CD4-positive, alpha-beta T cell (primary cell): ENCODE measurements around the gene WDFY2. TPM values are rescaled to one million over a fixed set of nuclear protein-coding genes. Genes with fewer than 3 reads are reported as not detected.

Source experiments
- ATAC-seq: fragments of 200-7000 bp; cut with Tn5 transposase; one replicate; pipeline ENCODE4 v1.10.0; 2022; ENCODE audit warnings: mild to moderate bottlenecking; ENCODE audit not compliant: poor library complexity
- CTCF ChIA-PET: fragments of 350-600 bp; sonication (Branson Sonifier 250); formaldehyde crosslinking; loops from one replicate; lab custom pipeline; 2021; ENCODE audit warnings: antibody characterized with exemption, inconsistent platforms; lab: Charles Lee
- POLR2A ChIA-PET: fragments of 350-600 bp; sonication (Branson Sonifier 250); formaldehyde crosslinking; loops from one replicate; lab custom pipeline; 2021; ENCODE audit warnings: antibody characterized with exemption, inconsistent platforms; lab: Charles Lee
- DNase-seq, 14 experiments: peaks; one replicate each; pipeline ENCODE4 v3.0.0-alpha.2; 2013 to 2020; ENCODE audit warnings: mixed read lengths in 2 of 14
- H3K27ac ChIP-seq, 2 donors: one replicate each; pipeline versions ENCODE4 v1.5.1 to v1.7.0; 2013; ENCODE audit warnings: low read length in 2 of 2, low read depth in 1 of 2, mild to moderate bottlenecking in 1 of 2
- H3K27me3 ChIP-seq, 2 experiments: 1 replicate in 1 of 2; 2 replicates in 1 of 2; pipeline versions ENCODE4 v1.6.1 to v1.7.0; 2013; ENCODE audit warnings: low read length in 2 of 2, control low read depth in 1 of 2, mild to moderate bottlenecking in 1 of 2, moderate library complexity in 1 of 2; ENCODE audit not compliant: insufficient read depth in 2 of 2, control insufficient read depth in 1 of 2
- H3K36me3 ChIP-seq: one replicate; pipeline ENCODE4 v1.6.1; 2013; ENCODE audit warnings: low read length, control low read depth; ENCODE audit not compliant: insufficient read depth
- H3K4me1 ChIP-seq: one replicate; pipeline ENCODE4 v1.6.1; 2013; ENCODE audit warnings: low read length, control low read depth; ENCODE audit not compliant: insufficient read depth
- H3K4me3 ChIP-seq: one replicate; pipeline ENCODE4 v1.5.1; 2013; ENCODE audit warnings: mild to moderate bottlenecking, low read length, moderate library complexity
- H3K9me3 ChIP-seq, 2 experiments: 1 replicate in 1 of 2; 2 replicates in 1 of 2; pipeline versions ENCODE4 v1.6.1 to v1.7.0; 2013; ENCODE audit warnings: low read length in 2 of 2, mild to moderate bottlenecking in 2 of 2, control low read depth in 1 of 2, moderate library complexity in 1 of 2; ENCODE audit not compliant: control insufficient read depth in 1 of 2, insufficient read depth in 1 of 2
- H3K27ac Mint-ChIP-seq: one replicate; pipeline ENCODE4 v1.8.0; 2020; ENCODE audit warnings: mixed read lengths
- H3K27me3 Mint-ChIP-seq: one replicate; pipeline ENCODE4 v1.8.0; 2021; ENCODE audit warnings: mixed read lengths
- H3K36me3 Mint-ChIP-seq: one replicate; pipeline ENCODE4 v1.8.0; 2021; ENCODE audit warnings: low read depth, mixed read lengths
- H3K4me1 Mint-ChIP-seq: one replicate; pipeline ENCODE4 v1.8.0; 2021; ENCODE audit warnings: low read depth, mixed read lengths
- H3K4me3 Mint-ChIP-seq: one replicate; pipeline ENCODE4 v1.8.0; 2020; ENCODE audit warnings: mild to moderate bottlenecking, mixed read lengths
- H3K9me3 Mint-ChIP-seq: one replicate; pipeline ENCODE4 v1.8.0; 2020; ENCODE audit warnings: mixed read lengths
- intact Hi-C, 2 experiments: fragments of 100-400 bp; cut with DNase I in 1 of 2; cut with micrococcal nuclease in 1 of 2; formaldehyde crosslinking; loops; one replicate each; pipeline versions ENCODE4 v1.15.1 to v1.9.0; 2023 to 2025; cut with DNase I, micrococcal nuclease
- total RNA-seq, 174 experiments: library from RNA in 2 of 174; stranded (reverse) in 2 of 174; gene quantifications; one replicate each; pipeline ENCODE4 v1.2.3 and lab custom pipeline; 2021 to 2026
- TF ChIP-seq, protein P1 (sequence below): fragments of 200-600 bp; IDR thresholded peaks from one replicate; pipeline ENCODE4 v1.8.0; 2022; ENCODE audit warnings: antibody characterized with exemption, mild to moderate bottlenecking

The WDFY2 gene
- total RNA-seq, 2 experiments from 2014 or later = 21.4 to 21.9 TPM

DNA sequence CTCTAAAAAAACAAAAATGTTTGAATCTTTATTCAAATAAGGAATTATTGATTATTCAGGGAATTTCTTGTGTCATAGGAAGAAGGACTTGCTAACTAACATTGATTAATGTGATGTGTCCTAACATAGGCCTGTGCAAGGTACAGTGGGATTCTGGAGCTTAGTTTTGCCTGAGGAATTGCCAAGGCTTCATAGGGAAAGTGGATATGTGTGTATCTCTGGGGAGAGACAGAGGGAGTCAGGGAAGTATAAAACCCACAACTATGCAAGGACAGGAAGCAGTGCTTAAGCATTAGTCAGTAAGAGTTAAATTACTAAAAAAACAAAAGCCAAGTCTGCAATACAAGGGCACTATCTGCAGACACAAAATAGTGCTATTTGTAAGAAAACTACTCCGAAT is 59.6 kb downstream of the WDFY2 start:
- H3K27me3 Mint-ChIP-seq = no peaks in the 10 kb centered on the region
- H3K36me3 Mint-ChIP-seq = peaks cover 6% of the 10 kb centered on the region
- peak in 2 of 14 experiments; percentile 11 to 26 for DNase-seq
- no peaks in the 10 kb centered on the region for H3K36me3 ChIP-seq
- H3K9me3 Mint-ChIP-seq = no peaks in the 10 kb centered on the region
- CTCF ChIA-PET = no interaction called here
- no peak overlapping the region for H3K4me3 ChIP-seq
- no peaks in the 10 kb centered on the region for H3K27me3 ChIP-seq
- TF ChIP-seq, protein P1, sequence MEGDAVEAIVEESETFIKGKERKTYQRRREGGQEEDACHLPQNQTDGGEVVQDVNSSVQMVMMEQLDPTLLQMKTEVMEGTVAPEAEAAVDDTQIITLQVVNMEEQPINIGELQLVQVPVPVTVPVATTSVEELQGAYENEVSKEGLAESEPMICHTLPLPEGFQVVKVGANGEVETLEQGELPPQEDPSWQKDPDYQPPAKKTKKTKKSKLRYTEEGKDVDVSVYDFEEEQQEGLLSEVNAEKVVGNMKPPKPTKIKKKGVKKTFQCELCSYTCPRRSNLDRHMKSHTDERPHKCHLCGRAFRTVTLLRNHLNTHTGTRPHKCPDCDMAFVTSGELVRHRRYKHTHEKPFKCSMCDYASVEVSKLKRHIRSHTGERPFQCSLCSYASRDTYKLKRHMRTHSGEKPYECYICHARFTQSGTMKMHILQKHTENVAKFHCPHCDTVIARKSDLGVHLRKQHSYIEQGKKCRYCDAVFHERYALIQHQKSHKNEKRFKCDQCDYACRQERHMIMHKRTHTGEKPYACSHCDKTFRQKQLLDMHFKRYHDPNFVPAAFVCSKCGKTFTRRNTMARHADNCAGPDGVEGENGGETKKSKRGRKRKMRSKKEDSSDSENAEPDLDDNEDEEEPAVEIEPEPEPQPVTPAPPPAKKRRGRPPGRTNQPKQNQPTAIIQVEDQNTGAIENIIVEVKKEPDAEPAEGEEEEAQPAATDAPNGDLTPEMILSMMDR = no peak
- H3K4me3 Mint-ChIP-seq = peak overlapping the region; percentile 79
- H3K27ac Mint-ChIP-seq = peak overlapping the region; percentile 95
- peaks cover 62% of the 10 kb centered on the region for H3K4me1 Mint-ChIP-seq
- POLR2A ChIA-PET = interaction anchor here (1.9 to 3.5 kb wide), 2 partner anchors 9 to 58 kb away, joined by 10 to 21 read pairs; no protein-coding TSS in a partner anchor
- peak overlapping the region; percentile 54 to 95 for H3K27ac ChIP-seq
- H3K9me3 ChIP-seq = no peaks in the 10 kb centered on the region
- peaks cover 44% of the 10 kb centered on the region for H3K4me1 ChIP-seq
- intact Hi-C loops = loop anchor here in 1 of 2 experiments (2.0 to 10.0 kb wide), 3 partner anchors 15 to 191 kb away; partner anchors contain the start of gene INTS6
- ATAC-seq = no peak

DNA sequence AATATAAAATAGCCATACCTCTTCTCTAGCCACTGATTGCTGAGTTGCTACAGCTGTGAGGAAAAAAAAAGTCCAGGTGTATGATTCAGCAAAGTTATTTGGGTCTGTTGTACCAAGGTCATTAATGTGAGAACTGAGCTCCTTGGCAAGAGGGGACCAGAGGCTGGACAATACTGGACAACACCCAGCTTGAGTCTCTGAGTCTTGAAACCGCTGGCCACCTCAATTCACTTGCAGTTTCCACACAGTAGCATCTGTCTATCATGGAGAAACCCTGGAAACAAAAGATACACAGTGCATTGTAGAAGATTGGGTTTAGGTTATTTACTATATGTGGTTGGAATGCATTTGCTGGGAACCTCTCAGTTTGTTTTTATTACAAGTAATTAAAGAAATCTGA is 60.4 kb downstream of the WDFY2 start:
- H3K27ac ChIP-seq = peak overlapping the region; percentile 54 to 95
- TF ChIP-seq, protein P1 = no peak

DNA sequence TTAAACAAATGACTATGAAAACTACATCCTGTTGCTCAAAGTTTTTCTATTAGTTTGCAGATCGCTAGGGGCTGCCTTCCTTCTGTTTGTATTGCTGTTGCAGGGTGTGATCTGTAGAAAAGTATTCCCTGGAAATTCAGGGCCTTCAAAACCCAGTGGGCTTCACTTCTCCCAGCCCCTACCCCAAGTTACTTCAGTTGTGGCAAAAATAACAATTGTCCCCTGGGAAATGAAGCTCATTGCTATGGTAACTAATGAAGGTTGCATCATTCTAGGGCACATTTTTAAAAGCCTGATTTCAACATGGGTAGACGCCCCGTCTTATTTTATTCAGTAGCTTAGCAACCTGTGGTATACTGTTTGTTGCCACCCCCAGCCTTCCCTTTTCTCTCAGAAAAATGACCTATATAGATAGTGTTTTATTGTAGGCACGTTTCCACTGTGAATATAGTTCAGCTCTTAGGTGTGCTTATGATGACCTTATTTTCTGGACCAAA is 60.9 kb downstream of the WDFY2 start:
- ATAC-seq (peak; percentile 87), DNase-seq (peak in 6 of 14 experiments; percentile 17 to 87 (median 68))
- TF ChIP-seq, protein P1 = no peak
- peaks cover 44% of the 10 kb centered on the region for H3K4me1 ChIP-seq
- no peaks in the 10 kb centered on the region for H3K36me3 ChIP-seq
- H3K36me3 Mint-ChIP-seq = peaks cover 6% of the 10 kb centered on the region
- no peaks in the 10 kb centered on the region for H3K27me3 Mint-ChIP-seq
- H3K27ac ChIP-seq = peak overlapping the region; percentile 54 to 95
- CTCF ChIA-PET = interaction anchor here (0.7 to 1.3 kb wide), 4 partner anchors 15 to 119 kb away, joined by 3 to 4 read pairs (median 3); no protein-coding TSS in a partner anchor
- H3K9me3 ChIP-seq = no peaks in the 10 kb centered on the region
- H3K4me1 Mint-ChIP-seq = peaks cover 55% of the 10 kb centered on the region
- H3K9me3 Mint-ChIP-seq = no peaks in the 10 kb centered on the region
- H3K27me3 ChIP-seq = no peaks in the 10 kb centered on the region
- POLR2A ChIA-PET = interaction anchor here (0.7 to 3.5 kb wide), 17 partner anchors 10 to 1852 kb away, joined by 3 to 33 read pairs (median 5); partner anchors contain the start of genes DHRS12 and INTS6
- peak overlapping the region; percentile 95 for H3K27ac Mint-ChIP-seq
- peak overlapping the region; percentile 12 for H3K4me3 ChIP-seq
- peak overlapping the region; percentile 82 for H3K4me3 Mint-ChIP-seq
- intact Hi-C loops = loop anchor here in 1 of 2 experiments (1.0 to 10.0 kb wide), 5 partner anchors 16 to 192 kb away; partner anchors contain the start of genes INTS6 and WDFY2

More for the DNA sequence above, 60.4 kb downstream of the WDFY2 start:
- peak overlapping the region; percentile 82 for H3K4me3 Mint-ChIP-seq
- H3K27me3 Mint-ChIP-seq = no peaks in the 10 kb centered on the region
- peak; percentile 2 for ATAC-seq
- H3K9me3 Mint-ChIP-seq = no peaks in the 10 kb centered on the region
- Histone ChIP-seq H3K4me3 (no peak overlapping the region), H3K27me3 (no peaks in the 10 kb centered on the region), H3K4me1 (peaks cover 44% of the 10 kb centered on the region), H3K9me3 (no peaks in the 10 kb centered on the region), H3K36me3 (no peaks in the 10 kb centered on the region)
- DNase-seq = peak in 3 of 14 experiments; percentile 11 to 37 (median 37)
- intact Hi-C loops = loop anchor here in 1 of 2 experiments (1.0 to 10.0 kb wide), 5 partner anchors 16 to 192 kb away; partner anchors contain the start of genes INTS6 and WDFY2
- ChIA-PET POLR2A (interaction anchor here (0.7 to 3.5 kb wide), 17 partner anchors 9 to 1852 kb away, joined by 3 to 33 read pairs (median 5); partner anchors contain the start of genes DHRS12 and INTS6), CTCF (interaction anchor here (0.7 to 1.3 kb wide), 4 partner anchors 14 to 120 kb away, joined by 3 to 4 read pairs (median 3); no protein-coding TSS in a partner anchor)
- H3K4me1 Mint-ChIP-seq = peaks cover 55% of the 10 kb centered on the region
- H3K27ac Mint-ChIP-seq = peak overlapping the region; percentile 95
- H3K36me3 Mint-ChIP-seq = peaks cover 6% of the 10 kb centered on the region
